ENCODE data around the gene WSB2.
"Not testable (repeated sequence)": the region's sequence is repeated elsewhere in the genome, so short reads cannot be mapped to it uniquely, and the experiment has no call there.

The WSB2 gene

GRCh38 chr12:118013283-118013682, 47.7 kb downstream of the WSB2 start:
- no peak overlapping the region for H3K9ac ChIP-seq (ENCODE audit: low read depth, low read length)
- H3K4me1 ChIP-seq (ENCODE audit: insufficient read depth, low read length) = no peaks in the 10 kb centered on the region
- no peaks in the 10 kb centered on the region for H3K9me3 ChIP-seq (ENCODE audit: control insufficient read depth, insufficient read depth, low read length)
- peaks cover 2% of the 10 kb centered on the region; the same call in 1 of the 2 replicates for H3K36me3 ChIP-seq (ENCODE audit: insufficient read depth, low read length)

GRCh38 chr12:118011961-118012360, 49.0 kb downstream of the WSB2 start:
- Histone ChIP-seq H3K9ac (ENCODE audit: low read depth, low read length) (no peak overlapping the region), H3K4me1 (ENCODE audit: insufficient read depth, low read length) (no peaks in the 10 kb centered on the region), H3K9me3 (ENCODE audit: control insufficient read depth, insufficient read depth, low read length) (no peaks in the 10 kb centered on the region), H3K36me3 (ENCODE audit: insufficient read depth, low read length) (no peaks in the 10 kb centered on the region)

- Histone ChIP-seq H3K36me3 (ENCODE audit: insufficient read depth, low read length) (no peaks in the 10 kb centered on the region), H3K4me1 (ENCODE audit: insufficient read depth, low read length) (no peaks in the 10 kb centered on the region), H3K9ac (ENCODE audit: low read depth, low read length) (no peak overlapping the region), H3K9me3 (ENCODE audit: control insufficient read depth, insufficient read depth, low read length) (no peaks in the 10 kb centered on the region)
These were observed 49.6 kb downstream of the WSB2 start for GRCh38 chr12:118011377-118011776.

GRCh38 chr12:118010903-118011302, 50.1 kb downstream of the WSB2 start:
- Histone ChIP-seq H3K9ac (ENCODE audit: low read depth, low read length) (no peak overlapping the region), H3K36me3 (ENCODE audit: insufficient read depth, low read length) (no peaks in the 10 kb centered on the region), H3K4me1 (ENCODE audit: insufficient read depth, low read length) (no peaks in the 10 kb centered on the region), H3K9me3 (ENCODE audit: control insufficient read depth, insufficient read depth, low read length) (no peaks in the 10 kb centered on the region)

- not testable (repeated sequence) for H3K9me3 ChIP-seq (ENCODE audit: control insufficient read depth, insufficient read depth, low read length); H3K4me1 ChIP-seq (ENCODE audit: insufficient read depth, low read length); H3K36me3 ChIP-seq (ENCODE audit: insufficient read depth, low read length); H3K9ac ChIP-seq (ENCODE audit: low read depth, low read length)
These were observed 61.2 kb downstream of the WSB2 start for GRCh38 chr12:117999806-118000205.

GRCh38 chr12:117998719-117999118, 62.3 kb downstream of the WSB2 start:
- Histone ChIP-seq H3K4me1 (ENCODE audit: insufficient read depth, low read length) (no peaks in the 10 kb centered on the region), H3K9ac (ENCODE audit: low read depth, low read length) (no peak overlapping the region), H3K9me3 (ENCODE audit: control insufficient read depth, insufficient read depth, low read length) (no peaks in the 10 kb centered on the region), H3K36me3 (ENCODE audit: insufficient read depth, low read length) (no peaks in the 10 kb centered on the region)

- no peaks in the 10 kb centered on the region for H3K36me3 ChIP-seq (ENCODE audit: insufficient read depth, low read length)
- H3K9ac ChIP-seq (ENCODE audit: low read depth, low read length) = no peak overlapping the region
- no peaks in the 10 kb centered on the region for H3K4me1 ChIP-seq (ENCODE audit: insufficient read depth, low read length)
- H3K9me3 ChIP-seq (ENCODE audit: control insufficient read depth, insufficient read depth, low read length) = no peaks in the 10 kb centered on the region
These were observed 66.2 kb downstream of the WSB2 start for GRCh38 chr12:117994551-117995438.

GRCh38 chr12:117986705-117987469, 74.1 kb downstream of the WSB2 start:
- no peaks in the 10 kb centered on the region for H3K9me3 ChIP-seq (ENCODE audit: control insufficient read depth, insufficient read depth, low read length)
- no peaks in the 10 kb centered on the region for H3K36me3 ChIP-seq (ENCODE audit: insufficient read depth, low read length)
- no peak overlapping the region for H3K9ac ChIP-seq (ENCODE audit: low read depth, low read length)
- no peaks in the 10 kb centered on the region for H3K4me1 ChIP-seq (ENCODE audit: insufficient read depth, low read length)

GRCh38 chr12:117985182-117985581, 75.8 kb downstream of the WSB2 start:
- Histone ChIP-seq H3K9me3 (ENCODE audit: control insufficient read depth, insufficient read depth, low read length) (no peaks in the 10 kb centered on the region), H3K4me1 (ENCODE audit: insufficient read depth, low read length) (no peaks in the 10 kb centered on the region), H3K36me3 (ENCODE audit: insufficient read depth, low read length) (no peaks in the 10 kb centered on the region), H3K9ac (ENCODE audit: low read depth, low read length) (no peak overlapping the region)
